ENCODE results near the gene RPL18A.

GRCh38 chr19:17865364-17866311, 5.9 kb downstream of the RPL18A start:
- TF ChIP-seq CTCF (IDR thresholded peaks at IDR 0.05) (no peak), POLR2A (IDR thresholded peaks at IDR 0.05) (no peak)
